D721Med (cell line): ENCODE measurements around the gene CCDC57.

Experiments
- DNase-seq: peaks from one replicate; pipeline ENCODE4 v3.0.0; 2011; ENCODE audit warnings: low spot score; ENCODE audit not compliant: insufficient read length
- FAIRE-seq: peaks from 2 replicates; lab custom pipeline; 2011; peaks lifted over from hg19 to GRCh38; lab: Jason Lieb, UNC
- TF ChIP-seq, protein P1 (sequence below): IDR thresholded peaks from 2 replicates; pipeline ENCODE4 v1.5.1; 2012; ENCODE audit warnings: mild to moderate bottlenecking, control low read depth; ENCODE audit not compliant: insufficient read depth; ENCODE audit errors: missing control alignments

The CCDC57 gene

DNA sequence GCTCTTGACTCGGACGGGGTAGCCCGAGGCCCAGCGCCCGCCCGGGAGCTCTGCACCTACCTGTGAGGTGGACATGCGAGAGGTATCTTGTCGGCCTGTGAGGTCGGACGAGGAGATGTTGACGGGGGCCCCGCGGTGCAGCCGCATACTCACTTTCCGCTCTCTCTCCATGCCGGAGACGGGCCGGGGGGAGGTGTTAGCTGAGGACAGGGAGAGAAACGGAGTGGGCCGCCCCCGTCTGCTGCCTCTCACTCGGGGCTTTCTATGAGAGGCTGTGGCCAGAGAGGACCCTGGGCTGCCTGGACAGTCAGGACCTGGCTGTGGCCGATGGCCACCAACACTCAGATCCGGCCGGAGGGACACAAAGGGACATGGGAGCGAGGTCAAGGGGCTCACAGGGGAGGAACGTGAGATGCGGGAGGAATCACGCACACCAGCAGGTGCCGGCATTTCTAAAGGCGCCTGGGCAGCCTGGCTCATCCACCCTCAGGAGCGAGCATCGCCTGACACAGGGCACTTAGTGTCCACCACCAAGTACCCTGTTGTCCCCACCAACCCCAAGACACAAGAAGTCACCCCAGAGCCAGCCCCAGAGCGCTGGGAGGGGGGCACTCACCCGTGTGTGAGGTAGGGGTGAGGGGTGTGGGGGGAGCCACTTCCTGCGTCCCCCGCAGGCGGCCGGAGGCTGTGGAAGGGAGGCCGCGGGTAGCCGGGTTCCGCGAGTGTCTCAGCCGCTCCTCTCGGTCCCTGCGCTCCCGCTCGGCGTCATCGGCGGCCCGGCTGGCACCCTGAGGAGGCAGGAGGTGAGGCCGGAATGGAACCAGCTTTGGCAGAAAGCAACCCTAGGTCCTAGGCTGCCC, 36.4 kb upstream of the CCDC57 start:
- TF ChIP-seq, protein P1, sequence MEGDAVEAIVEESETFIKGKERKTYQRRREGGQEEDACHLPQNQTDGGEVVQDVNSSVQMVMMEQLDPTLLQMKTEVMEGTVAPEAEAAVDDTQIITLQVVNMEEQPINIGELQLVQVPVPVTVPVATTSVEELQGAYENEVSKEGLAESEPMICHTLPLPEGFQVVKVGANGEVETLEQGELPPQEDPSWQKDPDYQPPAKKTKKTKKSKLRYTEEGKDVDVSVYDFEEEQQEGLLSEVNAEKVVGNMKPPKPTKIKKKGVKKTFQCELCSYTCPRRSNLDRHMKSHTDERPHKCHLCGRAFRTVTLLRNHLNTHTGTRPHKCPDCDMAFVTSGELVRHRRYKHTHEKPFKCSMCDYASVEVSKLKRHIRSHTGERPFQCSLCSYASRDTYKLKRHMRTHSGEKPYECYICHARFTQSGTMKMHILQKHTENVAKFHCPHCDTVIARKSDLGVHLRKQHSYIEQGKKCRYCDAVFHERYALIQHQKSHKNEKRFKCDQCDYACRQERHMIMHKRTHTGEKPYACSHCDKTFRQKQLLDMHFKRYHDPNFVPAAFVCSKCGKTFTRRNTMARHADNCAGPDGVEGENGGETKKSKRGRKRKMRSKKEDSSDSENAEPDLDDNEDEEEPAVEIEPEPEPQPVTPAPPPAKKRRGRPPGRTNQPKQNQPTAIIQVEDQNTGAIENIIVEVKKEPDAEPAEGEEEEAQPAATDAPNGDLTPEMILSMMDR: no peak
- no peak for FAIRE-seq
- DNase-seq: no peak

DNA sequence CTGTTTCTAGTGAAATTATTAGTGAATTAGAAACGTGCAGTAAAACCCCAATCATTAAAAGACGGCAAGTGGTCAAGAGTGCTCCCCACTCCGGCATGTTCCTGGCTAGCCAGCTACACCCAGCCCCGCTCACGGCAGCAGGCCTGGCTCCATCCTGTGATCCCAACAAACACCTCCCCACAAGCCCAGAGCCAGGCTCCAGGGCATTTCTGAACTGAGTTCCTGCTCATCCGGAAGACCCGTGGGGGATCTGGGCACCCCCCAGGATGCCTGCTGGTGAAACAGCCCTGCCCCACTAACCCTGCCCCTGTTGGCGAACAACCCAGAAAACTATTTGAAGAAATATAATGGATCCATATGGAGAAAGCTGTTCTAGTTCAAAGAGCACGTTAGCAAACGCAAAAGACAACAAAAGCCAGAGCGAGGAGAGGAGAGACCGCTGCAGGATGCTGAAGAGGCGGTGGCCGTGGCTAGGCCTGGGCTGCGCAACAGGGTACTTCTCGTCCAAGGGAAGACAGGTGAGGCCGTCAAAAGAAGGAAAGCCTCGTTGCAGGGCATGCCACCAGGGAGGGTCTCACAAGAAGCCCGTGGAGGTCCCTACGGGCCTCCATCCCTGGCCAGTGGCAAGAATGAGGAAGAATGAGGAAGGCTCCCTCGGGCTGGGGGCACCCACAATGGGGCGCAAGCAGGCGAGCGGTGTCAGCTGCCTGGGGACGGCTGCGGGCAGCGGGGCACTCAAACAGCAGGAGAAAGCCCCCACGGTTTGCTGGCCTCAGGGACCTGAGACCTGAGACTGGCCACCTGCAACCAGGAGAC, 35.4 kb upstream of the CCDC57 start:
- FAIRE-seq (no peak), DNase-seq (no peak)
- TF ChIP-seq, protein P1: no peak

DNA sequence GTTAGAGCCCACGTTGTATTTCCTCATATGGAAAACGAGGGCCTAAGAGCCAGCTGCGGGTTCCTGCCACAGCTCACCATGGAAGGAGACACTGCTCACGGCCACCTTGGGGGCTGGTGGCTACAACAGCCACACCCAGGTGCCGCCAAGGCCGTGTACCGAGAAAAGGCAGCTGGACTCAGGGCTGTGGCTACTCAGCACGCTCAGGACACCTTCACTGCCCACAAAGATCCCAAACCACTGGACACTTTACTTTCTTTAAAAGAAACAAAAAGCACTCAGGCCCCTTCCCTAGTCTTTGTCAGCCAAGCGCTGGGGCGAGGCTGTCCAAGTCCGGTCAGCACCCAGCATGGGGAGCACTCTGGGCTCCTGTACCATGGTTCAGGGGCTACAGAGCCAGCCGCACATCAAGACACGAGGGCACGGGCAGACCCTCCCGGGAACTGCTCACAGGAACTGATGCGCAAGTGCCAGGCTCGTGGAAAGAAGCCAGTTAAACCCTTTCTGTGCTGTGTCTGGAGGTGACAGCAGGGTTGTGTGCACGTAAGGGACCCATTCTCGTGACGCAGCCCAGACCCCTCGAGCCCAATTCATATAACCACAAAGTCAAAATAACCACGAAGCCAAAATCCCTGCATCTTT, 34.7 kb upstream of the CCDC57 start:
- DNase-seq: no peak
- TF ChIP-seq, protein P1: no peak
- no peak for FAIRE-seq

DNA sequence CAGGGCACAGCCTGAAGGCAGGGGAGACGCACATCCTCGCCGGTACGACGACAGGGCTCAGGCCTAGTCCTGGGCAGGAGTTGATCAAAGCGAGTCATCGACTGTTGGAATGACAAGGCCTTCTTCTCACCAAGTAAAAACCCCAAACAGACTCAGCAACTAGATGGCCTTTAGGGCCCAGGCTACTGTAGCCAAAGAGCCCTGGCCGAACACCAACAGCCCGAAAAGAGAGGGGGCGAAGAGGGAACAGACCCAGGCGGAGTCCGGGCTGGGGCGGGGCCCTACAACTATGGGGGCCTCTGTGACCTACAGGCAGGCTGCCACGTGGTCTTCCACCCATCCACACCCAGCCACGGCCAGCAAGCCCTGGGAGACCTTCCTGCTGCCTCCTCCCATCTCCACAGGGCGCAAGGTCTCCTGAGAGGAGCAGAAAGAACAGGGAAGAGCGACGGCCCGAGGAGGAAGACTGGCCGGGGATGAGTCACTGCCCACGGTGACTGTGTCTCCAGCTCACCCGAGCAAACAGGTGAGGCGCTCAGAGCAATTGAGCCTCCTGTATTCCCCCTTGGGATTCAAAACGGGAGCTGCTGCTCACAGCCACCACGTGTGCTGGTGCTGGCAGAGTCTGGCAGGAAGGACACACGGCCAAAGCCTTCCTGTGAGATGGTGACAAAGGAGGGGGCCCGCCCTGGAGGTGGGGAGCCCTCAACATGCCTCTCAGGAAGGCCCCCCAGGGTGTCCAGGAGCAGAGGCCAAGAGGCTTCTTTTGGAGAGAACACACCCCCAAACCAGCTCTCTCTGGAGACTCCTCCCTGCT, 33.9 kb upstream of the CCDC57 start:
- TF ChIP-seq, protein P1: no peak
- DNase-seq: no peak
- no peak for FAIRE-seq

DNA sequence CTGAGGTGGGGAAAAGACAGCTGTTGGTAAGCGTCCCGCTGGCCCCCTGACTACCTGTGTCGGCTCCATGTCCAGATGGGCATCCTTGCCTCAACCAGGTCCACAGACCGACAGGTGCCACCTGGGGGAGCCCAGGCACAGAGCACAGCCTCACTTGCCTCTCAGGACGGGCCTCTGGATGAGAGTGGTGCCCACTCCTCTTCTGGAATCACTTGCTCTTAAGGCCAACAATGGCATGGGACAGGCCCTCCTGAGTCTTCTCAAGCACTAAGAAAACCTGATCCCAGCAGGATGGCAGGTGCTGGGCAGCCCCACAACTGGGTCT, 33.4 kb upstream of the CCDC57 start:
- TF ChIP-seq, protein P1: no peak
- no peak for DNase-seq
- no peak for FAIRE-seq

DNA sequence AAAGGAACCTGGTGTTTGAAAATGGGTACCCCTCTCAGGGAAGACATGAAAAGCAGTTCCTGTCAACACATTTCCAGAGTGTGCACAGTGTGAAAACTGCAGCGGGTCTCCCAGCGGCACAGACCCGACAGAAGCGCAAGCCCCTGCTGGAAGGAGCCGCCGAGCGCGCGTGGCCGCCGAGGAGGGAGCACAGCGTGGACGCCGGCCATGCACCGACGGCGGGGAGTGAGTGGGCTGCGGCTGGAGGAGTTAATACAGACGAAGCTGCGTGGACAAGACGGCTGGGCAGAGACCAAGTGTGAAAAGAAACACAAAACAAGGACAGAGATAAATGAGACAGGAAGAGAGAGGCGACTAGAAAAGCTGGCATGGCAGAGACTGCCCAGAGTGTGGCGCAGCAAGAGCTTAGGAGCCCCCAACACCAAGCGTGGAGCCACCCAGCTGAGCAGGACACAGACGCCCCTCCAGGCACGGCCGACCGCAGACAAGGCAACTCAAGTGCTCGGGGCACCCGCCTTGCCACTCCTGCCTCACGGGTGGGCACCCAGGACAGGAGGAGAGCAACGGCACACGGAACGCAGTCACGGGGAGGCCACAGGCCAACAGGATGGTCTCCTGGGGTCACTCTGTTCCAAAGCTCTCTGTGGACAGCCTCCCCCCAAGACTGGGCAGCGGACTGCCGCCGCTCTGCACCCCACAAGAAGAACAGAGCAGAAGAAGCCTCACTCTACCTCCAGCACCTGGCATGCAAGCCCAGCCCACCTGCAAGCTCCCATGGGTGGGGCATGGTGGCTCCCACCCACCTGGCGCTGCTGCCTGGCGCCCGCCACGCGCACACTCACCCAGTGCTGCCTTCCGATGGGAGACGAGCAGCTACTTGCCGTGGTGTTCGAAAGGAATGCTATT, 32.7 kb upstream of the CCDC57 start:
- TF ChIP-seq, protein P1: no peak
- DNase-seq: no peak
- FAIRE-seq: no peak
